ENCODE measurements around the gene CCT4. TPM values are rescaled to one million over a fixed set of nuclear protein-coding genes. Genes with fewer than 3 reads are reported as not detected.
A peak's percentile ranks its signal among the peaks of the same experiment; 100 is the strongest.

CCT4 gene
- total RNA-seq, 4 donors from 2014 or later, result 46.3 to 83.7 (median 75.8) TPM

DNA sequence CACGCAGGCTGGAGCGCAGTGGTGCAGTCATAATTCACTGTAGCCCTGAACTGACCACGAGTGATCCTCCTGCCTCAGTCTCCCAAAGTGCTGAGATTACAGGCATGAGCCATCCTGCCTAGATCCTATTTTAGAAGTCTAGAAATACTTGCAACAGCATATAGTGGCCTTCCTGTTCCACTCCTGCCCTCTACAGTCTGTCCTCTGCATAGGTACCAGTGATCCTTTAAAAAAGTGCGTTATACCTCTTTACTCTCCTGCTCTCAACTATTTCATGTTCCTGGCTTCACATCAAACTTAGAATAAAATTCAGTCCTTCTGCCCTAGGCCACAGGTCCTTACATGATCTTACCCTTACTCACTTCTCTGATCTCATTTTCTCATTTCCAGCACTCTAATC is 23.1 kb upstream of the CCT4 start:
- no peak for TF ChIP-seq POLR2AphosphoS5 (IDR thresholded peaks at IDR 0.05)
- TF ChIP-seq, protein P1, sequence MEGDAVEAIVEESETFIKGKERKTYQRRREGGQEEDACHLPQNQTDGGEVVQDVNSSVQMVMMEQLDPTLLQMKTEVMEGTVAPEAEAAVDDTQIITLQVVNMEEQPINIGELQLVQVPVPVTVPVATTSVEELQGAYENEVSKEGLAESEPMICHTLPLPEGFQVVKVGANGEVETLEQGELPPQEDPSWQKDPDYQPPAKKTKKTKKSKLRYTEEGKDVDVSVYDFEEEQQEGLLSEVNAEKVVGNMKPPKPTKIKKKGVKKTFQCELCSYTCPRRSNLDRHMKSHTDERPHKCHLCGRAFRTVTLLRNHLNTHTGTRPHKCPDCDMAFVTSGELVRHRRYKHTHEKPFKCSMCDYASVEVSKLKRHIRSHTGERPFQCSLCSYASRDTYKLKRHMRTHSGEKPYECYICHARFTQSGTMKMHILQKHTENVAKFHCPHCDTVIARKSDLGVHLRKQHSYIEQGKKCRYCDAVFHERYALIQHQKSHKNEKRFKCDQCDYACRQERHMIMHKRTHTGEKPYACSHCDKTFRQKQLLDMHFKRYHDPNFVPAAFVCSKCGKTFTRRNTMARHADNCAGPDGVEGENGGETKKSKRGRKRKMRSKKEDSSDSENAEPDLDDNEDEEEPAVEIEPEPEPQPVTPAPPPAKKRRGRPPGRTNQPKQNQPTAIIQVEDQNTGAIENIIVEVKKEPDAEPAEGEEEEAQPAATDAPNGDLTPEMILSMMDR (IDR thresholded peaks at IDR 0.05), result peak in 1 of 2 donors; percentile 20
- TF ChIP-seq POLR2A (IDR thresholded peaks at IDR 0.05), result no peak
- 75% methylated on average over 4 of the region's 4 CpGs for WGBS
- no peak for DNase-seq (ENCODE audit: low spot score in 2 of 2)

GRCh38 chr2:61910603-61911002 is 22.1 kb upstream of the CCT4 start:
- WGBS, result 69% methylated on average over 9 of the region's 9 CpGs
- no peaks in the 10 kb centered on the region for H3K27me3 ChIP-seq
- no peaks in the 10 kb centered on the region for H3K36me3 ChIP-seq
- no peak overlapping the region for H3K27ac ChIP-seq
- H3K4me1 ChIP-seq, result peaks cover 34% of the 10 kb centered on the region
- H3K9me3 ChIP-seq, result no peaks in the 10 kb centered on the region
- H3K4me3 ChIP-seq, result no peak overlapping the region
- no peak for DNase-seq (ENCODE audit: low spot score in 2 of 2)
- TF ChIP-seq EP300 (IDR thresholded peaks at IDR 0.05), result no peak
- TF ChIP-seq POLR2AphosphoS5 (IDR thresholded peaks at IDR 0.05), result no peak
- TF ChIP-seq POLR2A (IDR thresholded peaks at IDR 0.05), result no peak
- TF ChIP-seq, protein P1 (IDR thresholded peaks at IDR 0.05), result no peak

More for the DNA sequence above, 23.1 kb upstream of the CCT4 start:
- Histone ChIP-seq H3K4me1 (peaks cover 29% of the 10 kb centered on the region), H3K27ac (no peak overlapping the region), H3K36me3 (no peaks in the 10 kb centered on the region), H3K27me3 (no peaks in the 10 kb centered on the region), H3K9me3 (no peaks in the 10 kb centered on the region), H3K4me3 (no peak overlapping the region)

DNA sequence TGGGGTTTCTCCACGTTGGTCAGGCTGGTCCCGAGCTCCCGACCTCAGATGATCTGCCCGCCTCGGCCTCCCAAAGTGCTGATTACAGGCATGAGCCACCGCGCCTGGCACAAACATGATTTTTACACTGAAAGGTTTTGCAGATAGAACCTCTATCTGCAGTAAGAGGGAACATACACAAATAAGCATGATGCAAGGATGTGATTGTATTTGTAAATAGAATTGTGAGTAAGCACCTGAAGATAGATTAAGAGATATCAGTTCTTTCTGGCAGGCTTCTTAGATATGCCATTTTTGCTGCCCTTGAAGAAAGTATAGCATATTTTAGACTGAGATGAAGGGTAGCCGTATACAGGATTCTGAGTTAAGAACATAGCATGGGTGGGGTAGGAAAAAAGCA is 20.7 kb upstream of the CCT4 start:
- peaks cover 40% of the 10 kb centered on the region for H3K4me1 ChIP-seq
- no peaks in the 10 kb centered on the region for H3K27me3 ChIP-seq
- no peak overlapping the region for H3K4me3 ChIP-seq
- no peaks in the 10 kb centered on the region for H3K9me3 ChIP-seq
- H3K36me3 ChIP-seq, result no peaks in the 10 kb centered on the region
- 85% methylated on average over 8 of the region's 8 CpGs for WGBS
- no peak for DNase-seq (ENCODE audit: low spot score in 2 of 2)
- no peak overlapping the region for H3K27ac ChIP-seq
- TF ChIP-seq, protein P1 (IDR thresholded peaks at IDR 0.05), result no peak
- TF ChIP-seq POLR2A (IDR thresholded peaks at IDR 0.05) (no peak), POLR2AphosphoS5 (IDR thresholded peaks at IDR 0.05) (no peak), EP300 (IDR thresholded peaks at IDR 0.05) (no peak)

- WGBS, result under 1% methylated on average over 6 of the region's 6 CpGs
- Histone ChIP-seq H3K4me3 (peak overlapping the region; percentile 81), H3K9me3 (no peaks in the 10 kb centered on the region), H3K27me3 (no peaks in the 10 kb centered on the region), H3K4me1 (peaks cover 36% of the 10 kb centered on the region), H3K36me3 (no peaks in the 10 kb centered on the region), H3K27ac (no peak overlapping the region)
- TF ChIP-seq POLR2A (IDR thresholded peaks at IDR 0.05) (no peak), POLR2AphosphoS5 (IDR thresholded peaks at IDR 0.05) (no peak), EP300 (IDR thresholded peaks at IDR 0.05) (no peak)
- TF ChIP-seq, protein P1 (IDR thresholded peaks at IDR 0.05), result no peak
- DNase-seq (ENCODE audit: low spot score in 2 of 2), result no peak
These were observed 17.7 kb upstream of the CCT4 start for GRCh38 chr2:61906186-61906470.

- no peaks in the 10 kb centered on the region for H3K36me3 ChIP-seq
- TF ChIP-seq POLR2AphosphoS5 (IDR thresholded peaks at IDR 0.05) (peak in 1 of 3 donors; percentile 49), POLR2A (IDR thresholded peaks at IDR 0.05) (no peak), EP300 (IDR thresholded peaks at IDR 0.05) (no peak)
- WGBS, result under 1% methylated on average over 33 of the region's 33 CpGs
- DNase-seq (ENCODE audit: low spot score in 2 of 2), result peak; percentile 85 to 94
- H3K4me1 ChIP-seq, result peaks cover 36% of the 10 kb centered on the region
- H3K9me3 ChIP-seq, result no peaks in the 10 kb centered on the region
- no peaks in the 10 kb centered on the region for H3K27me3 ChIP-seq
- peak within 1 kb of the TSS; percentile 81 for H3K4me3 ChIP-seq
- H3K27ac ChIP-seq, result peak within 1 kb of the TSS; percentile 71
These were observed 17.1 kb upstream of the CCT4 start, which contains the start of gene COMMD1 for GRCh38 chr2:61905372-61906185. TSS of gene COMMD1 (plus strand) at chr2:61905674. CDS start at chr2:61905679, 5 bp downstream.

Data from suprapubic skin (tissue), 4 donors.